LNCaP clone FGC (cell line): Measurements from ENCODE around the gene KIRREL3.

Source experiments
- DNase-seq: peaks from one replicate; pipeline ENCODE4 v3.0.0-alpha.2; 2011; ENCODE audit warnings: low read depth
- H3K4me3 ChIP-seq: 2 replicates; pipeline ENCODE4 v1.5.1; 2011; ENCODE audit warnings: mild to moderate bottlenecking, low read depth, low read length, control low read depth
- CTCF ChIP-seq: IDR thresholded peaks from 2 replicates; pipeline ENCODE4 v1.5.1; 2012; ENCODE audit warnings: mild to moderate bottlenecking; ENCODE audit not compliant: control insufficient read depth, insufficient read depth; ENCODE audit errors: extremely low read depth

KIRREL3 gene

DNA sequence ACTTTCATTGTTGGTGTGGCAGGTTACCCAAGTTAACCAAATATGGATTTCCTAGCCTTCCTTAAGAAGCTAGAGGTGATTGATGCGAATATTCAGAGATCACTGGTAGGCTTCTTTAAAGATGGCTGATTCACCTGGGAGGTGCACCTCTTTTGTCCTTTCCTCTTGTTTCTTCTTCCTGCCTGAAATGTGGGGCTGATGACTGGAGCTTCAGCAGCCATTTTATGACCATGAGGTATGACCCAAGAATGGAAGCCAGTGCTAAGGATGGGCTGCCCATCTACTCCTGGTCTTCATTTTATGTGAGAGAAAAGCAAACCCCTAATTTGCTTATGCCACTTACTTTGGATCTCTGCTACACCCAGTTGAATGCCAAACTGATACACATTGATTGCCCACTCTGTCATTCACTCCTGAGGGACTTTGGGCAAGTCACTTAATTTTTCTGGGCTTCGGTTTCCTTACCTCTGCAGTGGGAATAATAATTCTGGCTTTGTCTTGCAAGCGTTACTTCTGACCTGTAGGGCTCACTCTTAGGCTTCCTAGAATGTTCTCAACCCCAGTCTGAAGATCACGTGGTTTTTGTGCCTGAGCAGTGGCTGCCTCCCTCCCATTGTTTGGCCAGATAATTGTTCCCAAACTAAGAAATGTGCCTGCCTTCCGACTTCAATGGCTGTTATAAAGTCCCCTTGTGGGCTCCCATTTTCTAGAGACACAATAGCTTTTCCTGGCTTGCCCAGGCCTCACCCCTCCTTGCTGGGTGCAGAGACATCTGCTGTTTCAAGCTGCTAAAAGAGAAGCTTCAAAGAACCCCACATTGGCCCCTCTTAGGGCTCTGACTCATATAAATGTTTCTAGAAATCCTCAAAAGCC lies 402.0 kb downstream of the KIRREL3 start:
- TF ChIP-seq CTCF, result no peak
- no peak overlapping the region for H3K4me3 ChIP-seq
- DNase-seq, result no peak

DNA sequence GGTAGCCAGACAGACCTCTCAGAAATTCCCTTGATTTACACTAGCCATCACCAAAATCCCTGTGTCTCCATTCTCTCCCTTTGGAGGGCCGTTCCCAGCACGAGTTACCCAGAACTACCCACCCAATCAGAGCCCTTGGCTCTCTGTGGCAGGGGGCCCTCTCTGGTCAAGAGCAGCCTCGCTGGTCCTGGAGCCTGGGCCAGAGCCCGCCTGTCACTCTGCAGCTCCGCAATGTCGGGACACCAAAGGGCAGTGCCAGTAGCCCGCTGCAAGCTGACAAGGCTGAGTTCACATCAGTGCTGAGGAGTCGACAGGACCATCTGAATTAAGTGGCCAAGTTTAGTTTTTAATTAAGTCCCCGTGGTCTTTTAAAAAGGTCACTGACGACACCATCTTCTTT lies 403.5 kb downstream of the KIRREL3 start:
- no peak for DNase-seq
- H3K4me3 ChIP-seq, result no peak overlapping the region
- TF ChIP-seq CTCF, result no peak

GRCh38 chr11:126596474-126596873 lies 404.1 kb downstream of the KIRREL3 start:
- no peak overlapping the region for H3K4me3 ChIP-seq
- no peak for DNase-seq
- no peak for TF ChIP-seq CTCF

GRCh38 chr11:126595560-126595959 lies 405.0 kb downstream of the KIRREL3 start:
- no peak overlapping the region for H3K4me3 ChIP-seq
- DNase-seq, result no peak
- no peak for TF ChIP-seq CTCF

GRCh38 chr11:126594921-126595367 lies 405.6 kb downstream of the KIRREL3 start:
- no peak for TF ChIP-seq CTCF
- no peak overlapping the region for H3K4me3 ChIP-seq
- no peak for DNase-seq

- H3K4me3 ChIP-seq, result no peak overlapping the region
- no peak for DNase-seq
- no peak for TF ChIP-seq CTCF
Measured at GRCh38 chr11:126592496-126593410, 407.8 kb downstream of the KIRREL3 start.
